Activated CD4-positive, alpha-beta T cell treated with anti-CD3 and anti-CD28 coated beads, Interleukin-2, amount 50 U/mL, for 16 hours (primary cell): ENCODE measurements around the gene C14orf132.

Experiments used
- DNase-seq: peaks from one replicate; pipeline ENCODE4 v3.0.0-alpha.2; 2020

Gene C14orf132

DNA sequence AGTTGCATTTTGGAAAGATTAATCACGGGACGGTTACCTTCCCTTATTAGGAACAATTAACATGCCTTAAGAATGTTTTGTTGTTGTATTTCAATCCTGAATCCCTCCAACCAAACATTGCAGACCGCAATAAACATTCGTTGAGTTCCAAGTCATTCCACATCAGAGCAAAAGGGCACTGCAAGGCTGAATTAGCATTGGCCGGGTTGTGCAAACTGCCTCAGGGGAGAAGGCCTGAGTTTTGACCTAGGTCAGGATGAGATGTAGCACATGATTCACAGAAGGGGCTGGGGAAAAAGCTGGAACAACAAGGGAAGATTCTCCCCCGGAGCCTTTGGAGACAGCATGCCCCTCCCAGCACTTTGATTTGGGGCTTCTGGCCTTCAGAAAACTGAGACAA is 83.3 kb downstream of the C14orf132 start:
- no peak for DNase-seq

DNA sequence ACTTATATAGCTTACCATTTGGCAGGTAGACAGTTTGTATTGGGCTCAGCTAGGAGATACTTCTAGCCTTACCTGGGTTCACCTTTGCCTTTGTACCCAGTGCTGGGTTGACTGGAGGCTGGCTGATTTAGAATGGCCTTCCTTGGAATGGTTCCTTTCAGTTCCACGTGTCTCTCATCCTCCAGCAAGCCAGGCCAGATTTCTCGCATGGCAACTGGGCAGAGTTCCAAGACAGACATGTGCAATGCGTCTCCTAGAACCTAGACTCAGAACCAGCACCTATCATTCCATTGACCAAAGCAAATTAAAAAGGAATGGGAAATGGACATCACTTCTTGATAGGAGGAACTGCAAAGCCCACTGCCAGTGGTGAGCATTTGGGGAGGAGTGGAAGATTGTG is 86.4 kb downstream of the C14orf132 start:
- no peak for DNase-seq

DNA sequence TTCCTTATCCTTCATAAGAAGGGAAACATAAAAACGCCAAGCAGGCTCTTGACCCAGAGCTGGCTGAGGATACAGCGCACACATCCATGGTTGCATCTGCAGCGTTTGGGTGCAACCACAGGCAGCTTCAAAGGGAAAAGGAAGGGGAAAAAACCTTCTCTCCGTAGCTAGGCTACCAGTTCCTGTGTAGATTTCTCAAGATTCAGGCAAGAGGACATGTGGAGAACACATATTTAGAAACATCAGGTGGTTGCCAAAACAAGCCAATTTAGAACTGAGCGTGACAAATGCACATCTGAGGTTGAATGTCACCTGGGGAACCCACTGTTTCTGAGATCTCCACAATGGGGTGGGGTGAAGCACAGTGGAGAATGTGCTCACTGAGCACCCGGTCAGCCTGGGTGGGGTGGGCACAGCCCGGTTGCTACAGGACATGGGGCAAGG is 87.2 kb downstream of the C14orf132 start:
- peak; percentile 37 for DNase-seq

DNA sequence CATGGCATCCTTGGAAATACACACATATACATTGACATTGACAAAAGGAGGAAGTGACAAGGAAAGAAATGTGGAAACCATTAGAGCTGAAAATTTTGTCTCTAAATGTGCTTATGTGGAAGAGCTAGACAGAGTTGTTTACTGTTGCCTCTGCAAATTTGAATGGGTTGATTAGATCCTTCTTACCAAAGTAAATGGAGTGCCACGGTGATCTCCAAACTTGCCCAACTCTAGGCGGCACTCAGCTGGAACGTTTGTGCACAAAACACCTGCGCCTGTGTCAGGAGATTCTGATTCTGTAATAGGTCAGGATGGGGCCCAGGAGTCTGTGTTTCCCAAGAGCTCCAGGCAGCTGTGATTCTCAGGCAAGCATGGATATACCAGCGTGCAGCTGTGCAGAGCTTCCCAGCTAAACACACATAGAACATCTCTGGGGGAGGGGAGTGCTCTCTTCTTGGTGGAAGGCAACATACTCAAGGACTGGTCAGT is 87.7 kb downstream of the C14orf132 start:
- no peak for DNase-seq

DNA sequence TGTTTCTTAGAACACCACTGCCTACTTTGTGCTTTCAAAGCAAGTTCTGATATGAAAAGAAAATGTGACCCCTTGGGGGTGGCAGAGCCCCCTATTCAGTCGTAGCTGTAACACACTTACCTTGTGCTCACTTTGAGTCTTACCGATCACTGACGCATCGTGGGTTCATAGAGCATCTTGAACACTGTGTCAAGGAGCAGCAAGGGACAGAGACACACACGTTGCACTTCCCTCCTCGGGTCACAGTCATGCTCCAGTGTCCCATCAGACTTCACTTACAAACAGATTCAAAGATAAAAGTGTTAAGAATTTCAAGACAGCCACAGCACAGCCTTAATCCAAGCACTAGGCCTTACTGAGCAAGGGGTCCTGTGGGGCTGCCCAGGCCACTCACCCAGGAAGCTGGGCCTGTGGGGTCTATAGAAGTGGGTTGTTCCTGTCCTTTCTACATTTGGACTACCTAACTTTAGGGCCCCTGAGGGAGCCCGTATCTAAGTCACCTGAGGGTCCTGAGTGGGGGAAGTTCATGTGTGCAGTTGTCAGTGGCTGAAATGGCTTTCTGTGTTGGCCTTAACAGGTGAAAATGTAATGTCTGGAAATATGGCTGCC is 90.1 kb downstream of the C14orf132 start:
- DNase-seq: no peak

GRCh38 chr14:96130391-96130790 is 91.2 kb downstream of the C14orf132 start:
- DNase-seq: no peak

DNA sequence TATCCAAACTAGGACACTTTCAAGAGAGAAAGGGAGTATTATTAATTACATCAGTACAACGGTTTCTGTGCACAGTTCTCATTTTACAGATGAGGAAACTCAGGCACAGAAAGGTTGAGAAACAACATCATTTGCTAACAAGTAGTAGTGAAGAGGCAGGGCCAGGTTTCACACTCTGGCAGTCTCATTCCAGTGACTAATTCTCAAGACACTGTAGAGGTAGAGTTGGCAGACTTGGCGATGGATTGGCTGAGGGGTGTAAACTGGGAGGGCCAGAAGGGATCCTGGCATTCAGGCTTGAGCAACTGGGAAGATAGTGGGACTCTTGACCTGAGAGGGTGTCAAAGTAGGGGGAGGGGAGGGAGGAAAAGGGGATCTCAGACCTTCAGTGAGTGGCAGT is 91.7 kb downstream of the C14orf132 start:
- DNase-seq: no peak

DNA sequence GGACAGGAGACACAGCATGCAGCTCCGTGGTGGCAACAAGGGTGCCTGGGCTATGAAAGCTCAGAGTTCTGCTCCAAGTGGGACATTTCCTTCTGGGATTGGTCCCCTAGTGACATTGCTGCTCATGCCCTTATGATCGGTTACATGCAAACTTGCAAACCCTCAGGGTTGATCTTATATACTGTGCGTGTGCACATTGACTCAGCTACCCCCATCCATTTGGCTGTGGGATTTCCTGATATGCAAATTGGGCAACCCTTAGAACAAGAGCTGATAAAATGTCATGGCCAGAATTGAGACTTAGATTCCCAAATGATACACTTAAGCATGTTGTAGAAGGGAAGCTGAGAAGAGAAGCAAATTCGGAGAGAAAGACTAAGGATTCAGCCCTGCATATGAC is 92.7 kb downstream of the C14orf132 start:
- no peak for DNase-seq

DNA sequence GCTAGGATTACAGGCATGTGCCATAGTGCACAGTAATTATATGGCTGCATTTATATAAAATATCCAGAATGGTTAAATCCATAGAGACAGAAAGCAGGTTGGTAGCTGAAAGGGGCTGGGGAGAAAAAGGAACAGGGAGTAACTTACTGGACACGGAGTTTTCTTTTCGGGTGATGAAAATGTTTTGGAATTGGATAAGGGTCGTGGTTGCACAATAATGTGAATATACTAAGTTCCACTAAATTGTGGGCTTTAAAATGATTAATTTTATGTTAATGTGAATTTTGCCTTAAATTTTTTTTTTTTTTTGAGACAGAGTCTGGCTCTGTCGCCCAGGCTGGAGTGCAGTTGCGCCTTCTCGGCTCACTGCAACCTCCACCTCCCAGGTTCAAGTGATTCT is 95.3 kb downstream of the C14orf132 start:
- DNase-seq: no peak

DNA sequence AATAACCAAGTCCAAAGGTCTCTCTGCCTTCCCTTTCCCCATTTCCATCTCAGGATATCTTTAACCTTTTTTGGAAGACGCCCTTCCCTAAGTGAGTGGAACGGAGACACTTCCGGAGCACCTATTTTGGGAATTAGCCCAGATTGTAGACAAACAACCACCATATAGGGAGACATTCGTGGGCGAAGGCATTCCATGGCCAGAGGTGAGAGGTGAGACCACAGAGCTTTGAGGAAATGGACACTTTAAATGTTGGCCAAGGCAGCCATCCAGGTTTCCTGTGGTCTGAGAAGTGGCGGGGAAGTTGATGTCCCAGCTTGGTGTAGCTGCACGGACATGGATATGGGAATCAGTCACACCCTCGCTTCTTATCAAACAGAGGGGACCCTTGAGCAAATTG is 96.1 kb downstream of the C14orf132 start:
- no peak for DNase-seq

- no peak for DNase-seq
Measured at GRCh38 chr14:96136371-96137005, 97.3 kb downstream of the C14orf132 start.

- no peak for DNase-seq
Measured at GRCh38 chr14:96138241-96138640, 99.1 kb downstream of the C14orf132 start.

- DNase-seq: no peak
Measured at GRCh38 chr14:96139169-96139568, 100.0 kb downstream of the C14orf132 start.

DNA sequence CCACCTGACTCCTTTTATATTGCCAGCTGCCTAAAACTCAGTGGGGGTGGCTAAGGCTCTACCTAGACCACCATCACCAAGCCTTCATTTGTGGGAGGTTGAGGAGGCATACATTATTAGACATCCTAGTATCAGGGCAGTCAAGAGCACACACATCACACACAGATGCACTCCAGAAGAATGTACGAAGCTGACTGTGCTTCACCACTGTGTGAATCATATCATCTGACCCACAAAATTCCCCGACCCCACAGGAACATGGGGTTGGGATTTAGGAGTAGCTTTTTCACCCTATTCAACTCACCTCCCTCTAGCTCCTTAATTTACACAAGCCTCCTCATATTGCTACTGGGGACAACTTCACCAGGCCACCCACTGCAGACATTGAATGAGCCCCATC is 100.7 kb downstream of the C14orf132 start:
- no peak for DNase-seq

DNA sequence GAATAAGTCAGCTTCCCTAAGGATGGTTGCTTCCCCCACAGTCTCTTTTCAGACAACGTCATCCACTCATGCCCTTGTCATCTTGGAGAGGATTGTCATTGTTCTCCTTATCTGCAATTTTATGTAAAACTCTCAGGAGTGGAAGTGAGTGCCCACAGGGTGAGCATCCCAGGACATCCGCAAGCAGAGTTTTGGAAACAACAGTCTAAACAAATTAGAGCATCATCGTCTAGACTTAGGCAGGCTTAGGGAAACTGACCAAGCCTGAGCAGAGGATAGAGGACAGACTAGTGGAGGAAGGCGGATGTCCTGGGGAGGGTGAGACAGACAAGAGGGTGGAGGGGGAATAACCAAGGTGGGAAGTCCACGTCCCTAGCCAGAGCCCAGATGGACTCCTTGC is 101.8 kb downstream of the C14orf132 start:
- DNase-seq: no peak
